PC-9 (cell line): ENCODE data around the gene TMEM235. TPM values are rescaled to one million over a fixed set of nuclear protein-coding genes. Genes with fewer than 3 reads are reported as not detected.
A peak's percentile ranks its signal among the peaks of the same experiment; 100 is the strongest.

Experiments
- BruUV-seq: library from RNA; stranded (reverse); fragments of 400-500 nt; replicated peaks from 2 replicates; lab custom pipeline; 2021; lab: Mats Ljungman, UMichigan
- CTCF ChIA-PET: fragments of 300-600 bp; sonication (Branson Sonifier 250); formaldehyde crosslinking; loops from one replicate; lab custom pipeline; 2022; ENCODE audit warnings: antibody characterized with exemption; lab: Charles Lee
- POLR2A ChIA-PET: fragments of 300-600 bp; sonication (Branson Sonifier 250); formaldehyde crosslinking; loops from one replicate; lab custom pipeline; 2022; ENCODE audit warnings: antibody characterized with exemption; ENCODE audit not compliant: unreplicated experiment; lab: Charles Lee
- DNase-seq, 2 experiments: peaks; one replicate each; pipeline versions ENCODE4 v3.0.0 to v3.0.0-alpha.2; 2015 to 2022; ENCODE audit warnings: mixed read lengths in 1 of 2
- H2AFZ ChIP-seq: fragments of 200-600 bp; sonication (generic); 2 replicates; pipeline ENCODE4 v1.8.1; 2017; ENCODE audit warnings: antibody characterized with exemption
- H3F3A ChIP-seq: fragments of 200-600 bp; sonication (generic); 2 replicates; pipeline ENCODE4 v1.8.1; 2017; ENCODE audit warnings: antibody characterized with exemption, mild to moderate bottlenecking, low read depth; ENCODE audit not compliant: insufficient read depth
- H3K27ac ChIP-seq: fragments of 200-600 bp; sonication (generic); 2 replicates; pipeline ENCODE4 v1.6.1; 2016; ENCODE audit warnings: mixed run types
- H3K27me3 ChIP-seq: fragments of 200-600 bp; sonication (generic); 2 replicates; pipeline ENCODE4 v1.6.1; 2016; ENCODE audit warnings: low read depth, mixed run types; ENCODE audit not compliant: insufficient read depth
- H3K36me3 ChIP-seq: fragments of 200-600 bp; sonication (generic); 2 replicates; pipeline ENCODE4 v1.6.1; 2016; ENCODE audit warnings: low read depth, mixed run types
- H3K4me1 ChIP-seq: fragments of 200-600 bp; sonication (generic); replicated peaks from 2 replicates; pipeline ENCODE4 v1.6.1; 2016; ENCODE audit warnings: mixed run types; ENCODE audit not compliant: insufficient read depth
- H3K4me2 ChIP-seq: fragments of 200-600 bp; sonication (generic); 2 replicates; pipeline ENCODE4 v1.6.1; 2017; ENCODE audit warnings: mixed run types
- H3K4me3 ChIP-seq: fragments of 200-600 bp; sonication (generic); 2 replicates; pipeline ENCODE4 v1.6.1; 2016; ENCODE audit warnings: mixed run types
- H3K79me2 ChIP-seq: fragments of 200-600 bp; sonication (generic); 2 replicates; pipeline ENCODE4 v1.6.1; 2017; ENCODE audit warnings: low read depth, mixed run types
- H3K9me2 ChIP-seq: fragments of 200-600 bp; sonication (generic); 2 replicates; pipeline ENCODE4 v1.8.1; 2017; ENCODE audit warnings: mild to moderate bottlenecking; ENCODE audit not compliant: insufficient read depth
- H3K9me3 ChIP-seq: fragments of 200-600 bp; sonication (generic); 2 replicates; pipeline ENCODE4 v1.8.1; 2016; ENCODE audit warnings: low read depth; ENCODE audit not compliant: insufficient read depth
- H4K20me1 ChIP-seq: fragments of 200-600 bp; sonication (generic); 2 replicates; pipeline ENCODE4 v1.8.1; 2017; ENCODE audit not compliant: insufficient read depth
- EZH2 ChIP-seq: fragments of 200-600 bp; sonication (generic); IDR thresholded peaks from 2 replicates; pipeline ENCODE4 v1.8.0; 2017; ENCODE audit warnings: antibody characterized with exemption, low read depth
- intact Hi-C: fragments of 100-400 bp; cut with micrococcal nuclease; formaldehyde crosslinking; loops from one replicate; pipeline ENCODE4 v1.10.0; 2022; ENCODE audit not compliant: unreplicated experiment
- total RNA-seq: library from RNA; stranded (reverse); gene quantifications from 2 replicates; pipeline ENCODE4 v1.2.3, GENCODE V29; 2021
- TF ChIP-seq, protein P1 (sequence below): fragments of 200-600 bp; sonication (generic); conservative IDR thresholded peaks from 2 replicates; pipeline ENCODE4 v1.6.1; 2017; ENCODE audit warnings: mixed run types, antibody characterized with exemption, mild to moderate bottlenecking, moderate library complexity

Gene TMEM235
- total RNA-seq, 1 experiment from 2014 or later: not detected

DNA sequence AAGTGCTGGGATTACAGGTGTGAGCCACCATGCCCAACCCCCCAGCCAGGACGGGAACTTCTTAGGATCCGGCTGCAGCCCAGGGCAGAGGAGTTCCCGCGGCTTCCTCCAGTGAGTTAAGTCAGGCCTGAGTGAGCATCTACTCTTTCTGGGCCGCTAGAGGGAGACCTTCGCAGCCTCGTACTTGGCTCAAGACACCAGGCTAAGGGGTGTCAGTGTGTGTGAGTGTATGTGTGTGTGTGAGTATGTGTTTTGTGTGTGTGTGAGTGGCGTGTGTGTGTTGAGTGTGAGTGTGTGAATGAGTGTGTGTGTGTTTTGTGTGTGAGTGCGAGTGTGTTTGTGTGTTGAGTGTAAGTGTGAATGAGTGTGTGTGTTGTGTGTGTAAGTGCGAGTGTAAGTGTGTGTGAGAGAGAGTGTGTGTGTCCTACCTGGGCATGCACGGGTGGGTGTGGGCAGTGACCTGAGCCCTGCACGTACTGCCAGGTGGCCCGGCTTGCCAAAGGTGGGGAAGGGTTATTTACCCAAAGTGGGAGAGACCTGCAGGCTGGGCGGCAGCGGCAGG is 58.5 kb downstream of the TMEM235 start:
- Histone ChIP-seq H4K20me1 (no peaks in the 10 kb centered on the region), H3K27me3 (no peaks in the 10 kb centered on the region), H2AFZ (no peak overlapping the region), H3K36me3 (no peaks in the 10 kb centered on the region), H3K27ac (no peak overlapping the region), H3K9me2 (no peaks in the 10 kb centered on the region), H3K9me3 (no peaks in the 10 kb centered on the region), H3K4me3 (no peak overlapping the region), H3F3A (peaks cover 9% of the 10 kb centered on the region), H3K4me2 (no peak overlapping the region), H3K4me1 (peaks cover 9% of the 10 kb centered on the region), H3K79me2 (no peaks in the 10 kb centered on the region)
- intact Hi-C loops: loop anchor here (1.0 to 5.0 kb wide), 3 partner anchors 40 to 132 kb away; partner anchors contain the start of gene SOCS3
- ChIA-PET CTCF (no interaction called here), POLR2A (interaction anchor here (0.8 kb wide), 1 partner anchor 39 kb away, joined by 19 read pairs; no protein-coding TSS in a partner anchor)
- TF ChIP-seq, protein P1, sequence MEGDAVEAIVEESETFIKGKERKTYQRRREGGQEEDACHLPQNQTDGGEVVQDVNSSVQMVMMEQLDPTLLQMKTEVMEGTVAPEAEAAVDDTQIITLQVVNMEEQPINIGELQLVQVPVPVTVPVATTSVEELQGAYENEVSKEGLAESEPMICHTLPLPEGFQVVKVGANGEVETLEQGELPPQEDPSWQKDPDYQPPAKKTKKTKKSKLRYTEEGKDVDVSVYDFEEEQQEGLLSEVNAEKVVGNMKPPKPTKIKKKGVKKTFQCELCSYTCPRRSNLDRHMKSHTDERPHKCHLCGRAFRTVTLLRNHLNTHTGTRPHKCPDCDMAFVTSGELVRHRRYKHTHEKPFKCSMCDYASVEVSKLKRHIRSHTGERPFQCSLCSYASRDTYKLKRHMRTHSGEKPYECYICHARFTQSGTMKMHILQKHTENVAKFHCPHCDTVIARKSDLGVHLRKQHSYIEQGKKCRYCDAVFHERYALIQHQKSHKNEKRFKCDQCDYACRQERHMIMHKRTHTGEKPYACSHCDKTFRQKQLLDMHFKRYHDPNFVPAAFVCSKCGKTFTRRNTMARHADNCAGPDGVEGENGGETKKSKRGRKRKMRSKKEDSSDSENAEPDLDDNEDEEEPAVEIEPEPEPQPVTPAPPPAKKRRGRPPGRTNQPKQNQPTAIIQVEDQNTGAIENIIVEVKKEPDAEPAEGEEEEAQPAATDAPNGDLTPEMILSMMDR: peak; percentile 79
- no peak for TF ChIP-seq EZH2
- no TSS peak for BruUV-seq
- DNase-seq: peak; percentile 59 to 68

Other genes starting within 250 kb of the TMEM235 start
- gene TMC6, start 102.9 kb upstream of the TMEM235 start, total RNA-seq: 97.7 and 116 TPM in 2 replicates
- 1.9 and 2.6 TPM in 2 replicates for gene TMC8, start 100.9 kb upstream of the TMEM235 start, total RNA-seq
- gene C17orf99, start 85.2 kb upstream of the TMEM235 start, total RNA-seq: not detected in 2 replicates
- 91.9 and 95.0 TPM in 2 replicates for gene SYNGR2, start 63.0 kb upstream of the TMEM235 start, total RNA-seq
- 137 and 147 TPM in 2 replicates for gene TK1, start 44.6 kb upstream of the TMEM235 start, total RNA-seq
- 30.4 and 43.6 TPM in 2 replicates for gene AFMID, start 44.3 kb upstream of the TMEM235 start, total RNA-seq
- 72.4 and 91.0 TPM in 2 replicates for gene BIRC5, start 17.4 kb upstream of the TMEM235 start, total RNA-seq
- gene SOCS3, start 128.4 kb downstream of the TMEM235 start, total RNA-seq: 20.7 and 21.7 TPM in 2 replicates
- gene PGS1, start 147.0 kb downstream of the TMEM235 start, total RNA-seq: 37.7 and 40.2 TPM in 2 replicates